ENCODE data around the gene ARMH3.

DNA sequence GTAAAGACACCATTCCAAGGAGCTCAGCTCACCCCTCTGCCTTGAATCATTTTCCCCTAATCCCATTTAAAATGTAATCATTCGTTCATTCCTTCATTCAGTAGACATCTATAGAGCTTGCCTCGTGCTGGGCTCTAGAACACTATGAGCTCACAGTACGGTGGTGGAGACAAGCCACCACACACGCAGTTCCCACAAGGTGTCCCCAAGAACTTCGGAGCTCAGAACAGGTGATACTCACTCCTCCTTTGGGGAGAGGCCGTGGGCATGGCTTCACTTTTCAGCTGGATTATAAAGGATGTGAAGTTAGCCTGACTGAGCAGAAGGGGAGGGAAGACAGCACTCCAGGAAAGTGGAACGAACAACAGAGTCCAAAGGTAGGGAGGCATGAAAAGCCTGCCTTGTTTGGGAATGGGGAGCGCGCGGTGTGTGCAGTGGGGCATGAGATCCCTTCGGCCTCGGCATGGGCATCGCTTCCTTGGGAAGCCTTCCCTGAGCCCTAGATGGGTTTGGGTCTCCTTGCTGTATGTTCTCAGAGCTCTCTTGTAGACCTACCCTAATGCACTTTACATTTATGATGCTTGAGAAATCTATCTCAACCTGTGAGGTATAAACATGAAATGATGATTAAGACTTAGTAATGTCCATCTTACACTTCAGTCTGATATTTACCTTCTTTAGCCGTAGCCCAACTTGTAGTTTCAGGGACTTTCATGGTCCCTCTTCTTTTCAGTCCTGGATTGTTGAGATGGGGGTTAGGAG is 236.9 kb downstream of the ARMH3 start:
- TF ChIP-seq, protein P1, sequence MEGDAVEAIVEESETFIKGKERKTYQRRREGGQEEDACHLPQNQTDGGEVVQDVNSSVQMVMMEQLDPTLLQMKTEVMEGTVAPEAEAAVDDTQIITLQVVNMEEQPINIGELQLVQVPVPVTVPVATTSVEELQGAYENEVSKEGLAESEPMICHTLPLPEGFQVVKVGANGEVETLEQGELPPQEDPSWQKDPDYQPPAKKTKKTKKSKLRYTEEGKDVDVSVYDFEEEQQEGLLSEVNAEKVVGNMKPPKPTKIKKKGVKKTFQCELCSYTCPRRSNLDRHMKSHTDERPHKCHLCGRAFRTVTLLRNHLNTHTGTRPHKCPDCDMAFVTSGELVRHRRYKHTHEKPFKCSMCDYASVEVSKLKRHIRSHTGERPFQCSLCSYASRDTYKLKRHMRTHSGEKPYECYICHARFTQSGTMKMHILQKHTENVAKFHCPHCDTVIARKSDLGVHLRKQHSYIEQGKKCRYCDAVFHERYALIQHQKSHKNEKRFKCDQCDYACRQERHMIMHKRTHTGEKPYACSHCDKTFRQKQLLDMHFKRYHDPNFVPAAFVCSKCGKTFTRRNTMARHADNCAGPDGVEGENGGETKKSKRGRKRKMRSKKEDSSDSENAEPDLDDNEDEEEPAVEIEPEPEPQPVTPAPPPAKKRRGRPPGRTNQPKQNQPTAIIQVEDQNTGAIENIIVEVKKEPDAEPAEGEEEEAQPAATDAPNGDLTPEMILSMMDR (conservative IDR thresholded peaks at IDR 0.05; ENCODE audit: low read length), result 0 out of 2 replicates have a peak, but pooled peaks have one; percentile 12
- TF ChIP-seq EZH2phosphoT487 (IDR thresholded peaks at IDR 0.05; ENCODE audit: borderline replicate concordance, low read depth, low read length), result no peak
